RWPE1 (cell line): ENCODE results near the gene MYO5B.

Source experiments
- CTCF ChIA-PET: fragments of 350-600 bp; sonication (Branson Sonifier 250); formaldehyde crosslinking; extraction: SDS; loops from one replicate; lab custom pipeline; 2021; lab: Yijun Ruan, JAX
- POLR2A ChIA-PET: fragments of 400-600 bp; formaldehyde crosslinking; extraction: SDS; loops from one replicate; lab custom pipeline; 2020; ENCODE audit warnings: antibody characterized with exemption; ENCODE audit not compliant: low non-redundant PET; lab: Yijun Ruan, JAX
- DNase-seq: peaks from one replicate; pipeline ENCODE4 v3.0.0; 2012; ENCODE audit warnings: low spot score
- H3K27ac ChIP-seq: fragments of 450-650 bp; 2 replicates; pipeline ENCODE4 v1.5.1; 2017
- TF ChIP-seq, protein P1 (sequence below): fragments of 450-650 bp; conservative IDR thresholded peaks from 2 replicates; pipeline ENCODE4 v1.5.1; 2017; ENCODE audit warnings: low read depth, mild to moderate bottlenecking

The MYO5B gene

DNA sequence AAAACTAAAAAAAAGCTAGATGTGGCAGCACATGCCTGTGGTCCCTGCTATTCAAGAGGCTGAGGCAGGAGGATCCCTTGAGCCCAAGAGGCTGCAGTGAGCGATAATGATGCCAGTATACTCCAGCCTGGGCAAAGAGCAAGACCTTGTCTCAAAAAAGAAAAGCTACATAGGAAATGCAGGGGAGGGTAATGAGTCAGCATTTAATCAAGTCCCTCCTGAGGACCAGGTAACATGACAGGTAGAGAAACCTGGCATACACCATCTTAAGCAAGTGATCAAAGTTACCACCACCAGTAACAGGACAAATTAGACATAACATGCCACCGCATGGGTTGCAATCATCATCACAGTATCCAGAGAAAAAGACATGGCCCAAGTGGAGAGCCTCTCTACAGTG, 25.8 kb downstream of the MYO5B start:
- CTCF ChIA-PET = no interaction called here
- DNase-seq = no peak

DNA sequence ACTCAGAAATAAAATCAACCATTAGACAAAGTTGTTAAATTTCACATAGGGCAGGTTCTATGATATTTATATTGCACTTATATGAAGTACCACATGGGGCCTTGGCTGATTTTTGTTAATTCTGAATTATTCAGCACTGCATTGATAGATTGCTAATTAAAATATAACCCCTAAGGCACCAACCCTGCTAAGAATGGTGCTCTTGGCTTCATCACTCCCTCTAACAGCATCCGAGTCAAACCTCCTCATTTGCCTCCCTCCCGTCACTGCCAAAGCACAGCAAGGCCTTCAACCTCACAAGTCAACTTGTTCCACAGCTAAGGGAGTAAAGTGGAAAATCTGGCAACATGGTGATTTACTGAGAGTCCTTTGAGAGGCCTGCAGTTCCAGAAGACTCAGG, 27.0 kb downstream of the MYO5B start:
- no peak for DNase-seq
- TF ChIP-seq, protein P1, sequence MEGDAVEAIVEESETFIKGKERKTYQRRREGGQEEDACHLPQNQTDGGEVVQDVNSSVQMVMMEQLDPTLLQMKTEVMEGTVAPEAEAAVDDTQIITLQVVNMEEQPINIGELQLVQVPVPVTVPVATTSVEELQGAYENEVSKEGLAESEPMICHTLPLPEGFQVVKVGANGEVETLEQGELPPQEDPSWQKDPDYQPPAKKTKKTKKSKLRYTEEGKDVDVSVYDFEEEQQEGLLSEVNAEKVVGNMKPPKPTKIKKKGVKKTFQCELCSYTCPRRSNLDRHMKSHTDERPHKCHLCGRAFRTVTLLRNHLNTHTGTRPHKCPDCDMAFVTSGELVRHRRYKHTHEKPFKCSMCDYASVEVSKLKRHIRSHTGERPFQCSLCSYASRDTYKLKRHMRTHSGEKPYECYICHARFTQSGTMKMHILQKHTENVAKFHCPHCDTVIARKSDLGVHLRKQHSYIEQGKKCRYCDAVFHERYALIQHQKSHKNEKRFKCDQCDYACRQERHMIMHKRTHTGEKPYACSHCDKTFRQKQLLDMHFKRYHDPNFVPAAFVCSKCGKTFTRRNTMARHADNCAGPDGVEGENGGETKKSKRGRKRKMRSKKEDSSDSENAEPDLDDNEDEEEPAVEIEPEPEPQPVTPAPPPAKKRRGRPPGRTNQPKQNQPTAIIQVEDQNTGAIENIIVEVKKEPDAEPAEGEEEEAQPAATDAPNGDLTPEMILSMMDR = no peak
- H3K27ac ChIP-seq = no peak overlapping the region
- ChIA-PET CTCF (no interaction called here), POLR2A (no interaction called here)

More for the DNA sequence above, 25.8 kb downstream of the MYO5B start:
- TF ChIP-seq, protein P1 = no peak
- H3K27ac ChIP-seq = no peak overlapping the region
- POLR2A ChIA-PET = no interaction called here

DNA sequence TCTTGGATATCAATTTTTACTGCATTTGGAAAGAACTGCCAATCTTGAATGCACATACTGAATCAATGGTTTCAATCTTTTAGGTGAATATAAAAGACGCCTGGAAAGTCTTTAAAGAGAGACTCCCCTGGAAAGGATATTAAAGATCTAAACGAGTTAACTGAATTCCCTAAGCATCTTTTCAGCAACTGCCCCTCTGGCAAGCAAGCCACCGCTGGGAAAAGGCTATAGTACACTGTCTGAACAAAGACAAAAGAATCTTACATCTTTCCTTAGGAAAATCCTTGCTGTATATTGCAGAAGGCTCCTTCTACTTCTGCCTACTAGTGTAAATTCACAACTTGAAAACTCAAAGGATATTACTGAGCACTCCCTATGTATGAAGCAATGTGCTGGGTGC, 28.0 kb downstream of the MYO5B start:
- ChIA-PET CTCF (no interaction called here), POLR2A (no interaction called here)
- no peak for DNase-seq
- H3K27ac ChIP-seq = no peak overlapping the region
- TF ChIP-seq, protein P1 = no peak

DNA sequence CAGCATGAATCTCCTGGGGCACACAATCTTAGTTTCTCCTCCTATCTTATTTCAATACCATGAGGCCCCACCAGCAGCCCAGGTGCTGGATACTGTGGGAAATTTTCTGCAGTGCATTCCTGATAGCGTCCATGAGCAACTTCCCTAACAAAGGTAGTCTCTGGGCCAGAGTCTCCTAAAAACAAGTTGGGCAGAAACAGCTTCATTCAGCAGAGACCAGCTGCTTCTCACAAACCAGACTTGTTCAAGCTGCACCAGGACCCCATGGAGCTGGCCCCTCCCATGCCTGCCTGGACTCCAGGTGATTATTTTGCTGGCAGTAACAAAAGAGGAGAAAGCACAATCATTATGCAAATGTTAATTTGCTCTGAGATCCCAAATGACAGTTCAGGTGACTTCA, 31.4 kb downstream of the MYO5B start:
- POLR2A ChIA-PET = no interaction called here
- CTCF ChIA-PET = no interaction called here
- TF ChIP-seq, protein P1 = no peak
- H3K27ac ChIP-seq = no peak overlapping the region
- no peak for DNase-seq

DNA sequence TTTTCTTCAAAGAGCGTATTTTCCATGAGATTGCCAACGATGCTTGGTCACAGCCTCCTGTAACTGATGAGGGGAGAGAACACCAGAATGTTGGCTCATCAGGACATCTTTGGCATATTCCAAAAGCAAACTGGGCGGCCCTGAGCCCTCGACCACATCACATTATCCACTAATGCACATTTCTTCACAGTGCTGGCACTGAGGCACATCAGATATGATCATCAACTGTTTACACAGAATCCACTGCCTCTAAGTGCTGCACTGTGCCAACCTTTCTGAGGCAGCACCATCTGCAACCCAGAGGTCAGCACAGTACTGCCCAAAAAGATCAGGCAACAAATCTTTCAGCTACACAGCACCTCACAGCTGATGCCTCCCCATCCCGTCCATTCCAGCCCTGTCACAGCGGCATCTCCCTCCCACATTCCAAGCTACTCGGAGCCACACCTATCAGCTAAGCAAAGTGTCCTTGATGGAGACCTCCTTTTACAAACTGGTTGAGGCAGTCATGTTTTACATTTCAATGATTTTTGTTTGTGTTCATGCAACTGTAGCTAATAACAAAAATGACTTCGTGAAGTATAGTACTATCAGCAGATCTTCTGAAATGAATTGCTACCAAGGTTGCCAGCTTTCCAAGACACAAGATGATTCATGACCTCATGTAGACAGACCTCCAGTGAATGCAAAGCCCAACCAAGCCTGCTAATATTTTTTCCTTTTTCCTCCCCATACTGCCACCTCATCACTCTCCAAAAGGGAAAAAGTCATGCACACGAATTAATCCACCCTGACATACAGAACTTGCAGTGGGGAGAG, 32.3 kb downstream of the MYO5B start:
- no peak for DNase-seq
- H3K27ac ChIP-seq = no peak overlapping the region
- POLR2A ChIA-PET = no interaction called here
- TF ChIP-seq, protein P1 = no peak
- CTCF ChIA-PET = no interaction called here

DNA sequence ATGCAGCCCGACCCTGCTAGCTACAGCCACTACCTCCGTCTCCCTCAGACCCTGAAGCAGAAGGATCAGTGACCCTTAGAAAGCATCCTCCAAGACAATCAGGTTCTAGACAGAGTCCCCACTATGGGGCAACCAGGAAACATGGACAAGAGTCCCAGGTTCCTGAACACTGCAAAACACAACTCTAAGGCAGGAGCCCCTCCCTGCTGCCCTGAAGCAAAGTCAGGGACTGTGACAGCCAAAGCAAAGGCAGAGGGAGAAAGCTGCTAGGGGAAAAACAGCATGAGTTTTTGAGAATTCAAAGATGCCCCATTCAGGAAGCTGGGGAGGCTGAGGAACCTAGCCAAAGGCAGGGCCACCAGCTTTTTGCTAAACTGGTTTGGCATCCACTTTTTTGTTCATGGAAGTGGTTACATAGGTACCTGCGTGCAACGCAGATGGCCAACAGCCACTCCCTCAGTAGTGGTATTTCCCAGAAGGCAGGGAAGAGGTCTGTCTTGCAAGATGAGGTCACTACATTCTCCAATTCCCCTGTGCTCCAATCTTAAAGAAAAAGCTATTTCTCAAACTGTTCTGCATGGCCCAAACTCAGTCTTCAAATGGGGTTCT, 33.2 kb downstream of the MYO5B start:
- CTCF ChIA-PET = interaction anchor here (0.6 to 1.3 kb wide), 2 partner anchors 33 to 56 kb away, joined by 3 read pairs; partner anchors contain the start of gene MYO5B
- POLR2A ChIA-PET = no interaction called here
- H3K27ac ChIP-seq = no peak overlapping the region

More for the DNA sequence above, 33.2 kb downstream of the MYO5B start:
- TF ChIP-seq, protein P1 = no peak
- peak; percentile 20 for DNase-seq
